Esophagus (tissue), 2 donors: ENCODE data around the gene DDX52. TPM values are rescaled to one million over a fixed set of nuclear protein-coding genes. Genes with fewer than 3 reads are reported as not detected.
A peak's percentile ranks its signal among the peaks of the same experiment; 100 is the strongest.

ENCODE experiments used
- H3K27ac ChIP-seq, 2 donors: one replicate each; pipeline ENCODE4 v1.5.1; 2013; ENCODE audit warnings: low read depth in 2 of 2, mild to moderate bottlenecking in 2 of 2, inconsistent platforms in 1 of 2, low read length in 1 of 2, moderate library complexity in 1 of 2
- H3K27me3 ChIP-seq, 2 donors: one replicate each; pipeline ENCODE4 v1.6.1; 2013; ENCODE audit warnings: low read length in 2 of 2, control low read depth in 1 of 2, mild to moderate bottlenecking in 1 of 2; ENCODE audit not compliant: insufficient read depth in 2 of 2, control insufficient read depth in 1 of 2
- H3K36me3 ChIP-seq, 2 donors: one replicate each; pipeline ENCODE4 v1.6.1; 2013; ENCODE audit warnings: low read length in 1 of 2; ENCODE audit not compliant: control insufficient read depth in 2 of 2, insufficient read depth in 2 of 2
- H3K4me1 ChIP-seq, 2 donors: one replicate each; pipeline ENCODE4 v1.6.1; 2013; ENCODE audit warnings: low read length in 1 of 2; ENCODE audit not compliant: control insufficient read depth in 2 of 2, insufficient read depth in 2 of 2
- H3K4me3 ChIP-seq, 2 donors: one replicate each; pipeline ENCODE4 v1.5.1; 2013; ENCODE audit warnings: low read length in 2 of 2, mild to moderate bottlenecking in 2 of 2, low read depth in 1 of 2, moderate library complexity in 1 of 2
- H3K9me3 ChIP-seq, 2 donors: one replicate each; pipeline ENCODE4 v1.6.1; 2013; ENCODE audit warnings: mild to moderate bottlenecking in 2 of 2, low read depth in 1 of 2, low read length in 1 of 2, moderate library complexity in 1 of 2; ENCODE audit not compliant: control insufficient read depth in 2 of 2, insufficient read depth in 1 of 2
- WGBS, 2 donors: extraction: QIAGEN DNeasy Blood & Tissue Kit; methylation state at CpG; one replicate each; pipeline ENCODE4 v1.1.7; 2013; 5-methylcytosine and 5-hydroxymethylcytosine counted together
- polyA plus RNA-seq, 2 donors: library from polyadenylated mRNA; stranded (reverse); fragments of 200-250 nt; gene quantifications; one replicate each; pipeline ENCODE4 v1.2.3, GENCODE V29; 2013
- donor health status: healthy with polysubstance abuse.
- donor health status: Bipolar disorder and iron deficiency.

Gene DDX52
- polyA plus RNA-seq, 2 donors: 10.4 to 12.6 TPM

DNA sequence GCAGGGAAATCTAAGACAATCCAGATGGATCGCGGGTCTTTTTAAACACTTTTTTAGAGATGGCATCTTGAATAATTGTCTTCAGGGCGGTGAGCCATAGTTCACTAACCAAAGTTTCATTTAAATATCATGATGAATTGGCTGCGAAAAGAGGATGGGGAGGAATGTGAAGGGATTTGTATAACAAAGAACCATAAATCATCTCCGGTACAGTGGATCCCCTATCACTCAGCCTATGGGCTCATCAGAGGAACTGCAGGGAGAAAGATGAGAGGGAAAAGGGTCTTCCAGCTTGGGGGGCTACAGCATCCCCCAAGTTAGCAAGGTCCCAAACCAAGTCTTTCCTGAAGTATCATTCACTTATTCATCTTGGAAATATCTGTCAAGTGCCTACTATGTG lies 16.7 kb upstream of the DDX52 start:
- no peaks in the 10 kb centered on the region for H3K36me3 ChIP-seq
- H3K27ac ChIP-seq: no peak overlapping the region
- 66 to 72% methylated on average over 5 of the region's 5 CpGs for WGBS, 2 donors
- no peaks in the 10 kb centered on the region for H3K4me1 ChIP-seq
- no peaks in the 10 kb centered on the region for H3K27me3 ChIP-seq
- no peak overlapping the region for H3K4me3 ChIP-seq
- H3K9me3 ChIP-seq: no peaks in the 10 kb centered on the region

GRCh38 chr17:37657202-37657601 lies 14.0 kb upstream of the DDX52 start:
- peaks cover 0 to 2% of the 10 kb centered on the region in 2 donors for H3K27me3 ChIP-seq
- WGBS, 2 donors: 69 to 70% methylated on average over 1 of the region's 1 CpG
- H3K4me1 ChIP-seq: no peaks in the 10 kb centered on the region
- no peak overlapping the region for H3K4me3 ChIP-seq
- no peak overlapping the region for H3K27ac ChIP-seq
- no peaks in the 10 kb centered on the region for H3K9me3 ChIP-seq
- no peaks in the 10 kb centered on the region for H3K36me3 ChIP-seq

DNA sequence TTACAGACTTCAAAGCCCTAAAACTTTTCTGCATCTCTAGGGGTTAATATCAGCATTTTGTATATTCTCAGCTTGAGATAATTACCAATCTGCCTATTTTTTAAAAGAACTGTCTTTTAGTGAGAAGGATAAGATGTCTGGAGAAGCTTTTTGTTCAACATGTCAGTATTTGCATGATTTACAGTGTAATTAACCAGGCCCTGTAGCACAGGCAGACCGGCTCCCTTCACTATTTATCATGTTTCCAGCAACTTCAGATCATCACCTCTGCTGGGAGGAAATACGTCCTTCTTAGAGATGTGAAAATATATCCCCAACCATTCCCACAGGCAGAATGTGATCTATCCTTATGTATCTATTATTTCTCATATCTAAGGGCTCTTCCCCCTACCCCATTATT lies 8.6 kb upstream of the DDX52 start:
- H3K9me3 ChIP-seq: no peaks in the 10 kb centered on the region
- no peaks in the 10 kb centered on the region for H3K4me1 ChIP-seq
- WGBS, 2 donors: 64 to 66% methylated on average over 2 of the region's 2 CpGs
- H3K27me3 ChIP-seq: peaks cover 0 to 2% of the 10 kb centered on the region in 2 donors
- no peak overlapping the region for H3K27ac ChIP-seq
- H3K36me3 ChIP-seq: no peaks in the 10 kb centered on the region
- H3K4me3 ChIP-seq: no peak overlapping the region

- no peak overlapping the region for H3K27ac ChIP-seq
- H3K9me3 ChIP-seq: no peaks in the 10 kb centered on the region
- H3K36me3 ChIP-seq: no peaks in the 10 kb centered on the region
- H3K4me3 ChIP-seq: no peak overlapping the region
- no peaks in the 10 kb centered on the region for H3K4me1 ChIP-seq
- H3K27me3 ChIP-seq: peaks cover 0 to 5% of the 10 kb centered on the region in 2 donors
- 61 to 65% methylated on average over 6 of the region's 6 CpGs for WGBS, 2 donors
These were observed 7.3 kb upstream of the DDX52 start for GRCh38 chr17:37650419-37651003.

DNA sequence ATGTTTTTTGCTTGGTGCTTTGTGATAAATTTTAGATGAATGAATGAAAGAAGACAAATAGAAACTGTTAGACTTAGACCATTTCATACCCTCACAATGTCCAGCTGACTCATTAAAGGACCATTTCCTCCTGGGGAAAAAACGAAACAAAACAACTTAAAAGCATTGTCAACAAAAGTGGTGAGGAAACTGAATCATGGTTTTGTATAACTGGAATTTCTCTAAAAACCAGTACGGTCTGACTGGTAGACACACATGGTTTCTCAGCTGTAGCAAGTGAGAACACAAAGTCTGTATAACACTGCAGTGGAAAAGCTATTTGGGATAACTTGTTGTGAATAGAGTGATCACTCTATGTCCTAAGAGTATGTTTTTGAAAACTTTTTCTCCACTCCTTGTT lies 5.3 kb upstream of the DDX52 start:
- no peaks in the 10 kb centered on the region for H3K36me3 ChIP-seq
- H3K4me1 ChIP-seq: no peaks in the 10 kb centered on the region
- WGBS, 2 donors: 38 to 47% methylated on average over 2 of the region's 2 CpGs
- H3K9me3 ChIP-seq: no peaks in the 10 kb centered on the region
- no peak overlapping the region for H3K4me3 ChIP-seq
- no peak overlapping the region for H3K27ac ChIP-seq
- H3K27me3 ChIP-seq: peaks cover 0 to 3% of the 10 kb centered on the region in 2 donors

GRCh38 chr17:37647856-37648255 lies 4.6 kb upstream of the DDX52 start:
- Histone ChIP-seq H3K27ac (no peak overlapping the region), H3K36me3 (no peaks in the 10 kb centered on the region), H3K4me3 (no peak overlapping the region), H3K4me1 (no peaks in the 10 kb centered on the region), H3K9me3 (no peaks in the 10 kb centered on the region), H3K27me3 (peaks cover 0 to 3% of the 10 kb centered on the region in 2 donors)
- 73 to 76% methylated on average over 1 of the region's 1 CpG for WGBS, 2 donors

- Histone ChIP-seq H3K27ac (no peak overlapping the region), H3K36me3 (no peaks in the 10 kb centered on the region), H3K9me3 (no peaks in the 10 kb centered on the region), H3K4me3 (no peak overlapping the region), H3K27me3 (peaks cover 0 to 3% of the 10 kb centered on the region in 2 donors), H3K4me1 (no peaks in the 10 kb centered on the region)
- 17 to 18% methylated on average over 3 of the region's 3 CpGs for WGBS, 2 donors
These were observed 623 bp upstream of the DDX52 start for GRCh38 chr17:37643869-37644268.

GRCh38 chr17:37642681-37643080 lies 565 bp downstream of the DDX52 start:
- Histone ChIP-seq H3K36me3 (no peaks in the 10 kb centered on the region), H3K9me3 (no peaks in the 10 kb centered on the region), H3K27ac (peak overlapping the region; percentile 93 to 95), H3K4me1 (no peaks in the 10 kb centered on the region), H3K4me3 (peak overlapping the region; percentile 91 to 94), H3K27me3 (peaks cover 0 to 3% of the 10 kb centered on the region in 2 donors)
- WGBS, 2 donors: 1 to 3% methylated on average over 7 of the region's 7 CpGs

- H3K9me3 ChIP-seq: no peaks in the 10 kb centered on the region
- no peak overlapping the region for H3K4me3 ChIP-seq
- no peak overlapping the region for H3K27ac ChIP-seq
- H3K36me3 ChIP-seq: no peaks in the 10 kb centered on the region
- H3K4me1 ChIP-seq: no peaks in the 10 kb centered on the region
- no peaks in the 10 kb centered on the region for H3K27me3 ChIP-seq
These were observed 3.2 kb downstream of the DDX52 start for GRCh38 chr17:37640015-37640414.

DNA sequence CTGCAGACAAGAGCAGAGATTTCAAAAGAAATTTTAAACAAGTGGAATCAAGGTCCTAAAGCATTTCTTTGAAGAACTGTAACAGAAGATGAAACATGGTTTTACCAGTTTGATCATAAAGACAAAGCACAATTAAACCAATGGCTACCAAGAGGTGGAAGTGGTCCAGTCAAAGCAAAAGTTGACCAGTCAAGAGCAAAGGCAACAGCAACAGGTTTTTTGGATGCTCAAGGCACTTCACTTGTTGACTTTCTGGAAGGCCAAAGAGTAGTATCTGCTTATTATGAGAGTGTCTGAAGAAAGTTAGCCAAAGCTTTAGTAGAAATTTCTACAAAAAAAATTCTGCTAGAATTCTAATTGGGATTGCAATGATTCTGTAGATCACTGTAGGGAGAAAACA lies 5.3 kb downstream of the DDX52 start:
- no peaks in the 10 kb centered on the region for H3K27me3 ChIP-seq
- H3K36me3 ChIP-seq: no peaks in the 10 kb centered on the region
- H3K4me1 ChIP-seq: no peaks in the 10 kb centered on the region
- no peak overlapping the region for H3K27ac ChIP-seq
- no peaks in the 10 kb centered on the region for H3K9me3 ChIP-seq
- H3K4me3 ChIP-seq: no peak overlapping the region
